Measurements from ENCODE around the gene IGSF22. TPM values are rescaled to one million over a fixed set of nuclear protein-coding genes. Genes with fewer than 3 reads are reported as not detected.

IGSF22 gene
- total RNA-seq, 1 donor from 2014 or later = not detected

DNA sequence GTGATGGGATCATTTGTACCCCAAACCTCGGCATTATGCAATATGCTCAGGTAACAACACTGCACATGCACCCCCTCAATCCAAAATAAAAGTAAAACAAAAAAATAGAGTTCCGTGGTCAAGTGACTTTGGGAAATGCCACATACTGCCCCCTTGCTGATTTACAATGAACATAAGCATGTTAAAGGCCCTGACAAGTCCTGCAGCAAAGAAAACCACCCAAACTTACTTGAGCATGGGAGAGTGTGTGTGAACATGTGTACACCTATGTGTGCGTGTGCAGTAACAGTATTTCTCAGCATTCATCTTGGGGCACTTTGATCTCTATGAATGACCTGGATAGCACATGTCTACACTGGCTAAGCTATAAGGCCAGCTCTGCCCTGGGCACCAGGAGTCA lies 15.8 kb upstream of the IGSF22 start:
- no peak for DNase-seq (ENCODE audit: extremely low spot score in 2 of 2)
- intact Hi-C loops (cut with DNase I) = no loop called here
- H3K27me3 ChIP-seq = no peaks in the 10 kb centered on the region
- TF ChIP-seq POLR2AphosphoS5 (IDR thresholded peaks at IDR 0.05; ENCODE audit: insufficient read depth in 1 of 2, low read depth in 1 of 2) (no peak), POLR2A (IDR thresholded peaks at IDR 0.05) (no peak)
- TF ChIP-seq, protein P1, sequence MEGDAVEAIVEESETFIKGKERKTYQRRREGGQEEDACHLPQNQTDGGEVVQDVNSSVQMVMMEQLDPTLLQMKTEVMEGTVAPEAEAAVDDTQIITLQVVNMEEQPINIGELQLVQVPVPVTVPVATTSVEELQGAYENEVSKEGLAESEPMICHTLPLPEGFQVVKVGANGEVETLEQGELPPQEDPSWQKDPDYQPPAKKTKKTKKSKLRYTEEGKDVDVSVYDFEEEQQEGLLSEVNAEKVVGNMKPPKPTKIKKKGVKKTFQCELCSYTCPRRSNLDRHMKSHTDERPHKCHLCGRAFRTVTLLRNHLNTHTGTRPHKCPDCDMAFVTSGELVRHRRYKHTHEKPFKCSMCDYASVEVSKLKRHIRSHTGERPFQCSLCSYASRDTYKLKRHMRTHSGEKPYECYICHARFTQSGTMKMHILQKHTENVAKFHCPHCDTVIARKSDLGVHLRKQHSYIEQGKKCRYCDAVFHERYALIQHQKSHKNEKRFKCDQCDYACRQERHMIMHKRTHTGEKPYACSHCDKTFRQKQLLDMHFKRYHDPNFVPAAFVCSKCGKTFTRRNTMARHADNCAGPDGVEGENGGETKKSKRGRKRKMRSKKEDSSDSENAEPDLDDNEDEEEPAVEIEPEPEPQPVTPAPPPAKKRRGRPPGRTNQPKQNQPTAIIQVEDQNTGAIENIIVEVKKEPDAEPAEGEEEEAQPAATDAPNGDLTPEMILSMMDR (IDR thresholded peaks at IDR 0.05) = no peak
- H3K4me3 ChIP-seq = no peak overlapping the region
- no peak overlapping the region for H3K27ac ChIP-seq
- no peaks in the 10 kb centered on the region for H3K36me3 ChIP-seq
- no peaks in the 10 kb centered on the region for H3K4me1 ChIP-seq
- no peaks in the 10 kb centered on the region for H3K9me3 ChIP-seq

DNA sequence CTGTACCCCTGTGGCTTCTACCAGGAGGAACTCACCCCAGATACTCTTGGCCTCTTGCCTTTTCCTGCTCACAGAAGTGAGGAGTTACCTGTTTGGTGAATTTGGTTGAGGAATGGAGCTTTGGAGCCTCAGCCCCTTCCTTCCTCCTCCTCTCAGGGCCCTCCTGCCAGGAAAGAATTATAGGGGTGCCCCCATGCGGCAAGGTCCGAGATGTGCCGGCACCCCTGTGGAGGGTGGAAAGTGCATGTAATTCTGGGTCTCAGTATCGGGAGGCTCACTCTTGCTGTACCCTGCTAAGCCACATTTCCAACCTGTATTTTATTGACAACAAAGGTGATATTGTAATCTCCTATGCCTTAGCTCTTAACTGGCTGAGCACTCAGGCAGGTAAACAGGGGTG lies 13.7 kb upstream of the IGSF22 start:
- intact Hi-C loops (cut with DNase I) = loop anchor here (10.0 kb wide), 1 partner anchor 625 kb away; no protein-coding TSS in a partner anchor

DNA sequence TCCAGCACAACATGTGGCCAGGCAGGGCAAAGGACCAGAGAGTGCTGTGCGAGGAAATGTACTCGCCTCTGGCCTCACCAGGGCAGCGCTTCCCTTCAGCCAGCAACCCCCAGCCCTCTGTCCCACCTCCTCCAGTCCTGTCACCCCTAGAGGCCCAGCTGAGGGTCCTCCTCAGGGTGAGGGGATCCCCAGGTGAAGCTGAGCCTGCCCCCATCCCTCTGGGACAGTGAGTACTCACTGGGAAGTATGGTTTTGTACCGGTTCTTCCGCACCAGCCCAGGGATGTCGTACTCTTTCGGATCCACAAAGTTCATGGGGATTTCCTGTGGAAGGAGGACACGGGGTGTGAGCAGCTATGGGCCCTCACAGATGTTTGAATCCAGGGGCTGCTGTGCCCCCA lies 11.7 kb upstream of the IGSF22 start:
- Histone ChIP-seq H3K27me3 (no peaks in the 10 kb centered on the region), H3K4me1 (no peaks in the 10 kb centered on the region), H3K4me3 (no peak overlapping the region), H3K36me3 (no peaks in the 10 kb centered on the region), H3K27ac (no peak overlapping the region), H3K9me3 (no peaks in the 10 kb centered on the region)
- no peak for TF ChIP-seq POLR2AphosphoS5 (IDR thresholded peaks at IDR 0.05; ENCODE audit: insufficient read depth in 1 of 2, low read depth in 1 of 2)
- TF ChIP-seq, protein P1 (IDR thresholded peaks at IDR 0.05) = no peak
- TF ChIP-seq POLR2A (IDR thresholded peaks at IDR 0.05) = no peak
- intact Hi-C loops (cut with DNase I) = loop anchor here (10.0 kb wide), 1 partner anchor 623 kb away; no protein-coding TSS in a partner anchor
- no peak for DNase-seq (ENCODE audit: extremely low spot score in 2 of 2)

More for the DNA sequence above, 13.7 kb upstream of the IGSF22 start:
- H3K9me3 ChIP-seq = no peaks in the 10 kb centered on the region
- TF ChIP-seq POLR2A (IDR thresholded peaks at IDR 0.05) (no peak), POLR2AphosphoS5 (IDR thresholded peaks at IDR 0.05; ENCODE audit: insufficient read depth in 1 of 2, low read depth in 1 of 2) (no peak)
- TF ChIP-seq, protein P1 (IDR thresholded peaks at IDR 0.05) = no peak
- no peak for DNase-seq (ENCODE audit: extremely low spot score in 2 of 2)
- no peaks in the 10 kb centered on the region for H3K27me3 ChIP-seq
- H3K4me1 ChIP-seq = no peaks in the 10 kb centered on the region
- H3K27ac ChIP-seq = no peak overlapping the region
- no peak overlapping the region for H3K4me3 ChIP-seq
- H3K36me3 ChIP-seq = no peaks in the 10 kb centered on the region

DNA sequence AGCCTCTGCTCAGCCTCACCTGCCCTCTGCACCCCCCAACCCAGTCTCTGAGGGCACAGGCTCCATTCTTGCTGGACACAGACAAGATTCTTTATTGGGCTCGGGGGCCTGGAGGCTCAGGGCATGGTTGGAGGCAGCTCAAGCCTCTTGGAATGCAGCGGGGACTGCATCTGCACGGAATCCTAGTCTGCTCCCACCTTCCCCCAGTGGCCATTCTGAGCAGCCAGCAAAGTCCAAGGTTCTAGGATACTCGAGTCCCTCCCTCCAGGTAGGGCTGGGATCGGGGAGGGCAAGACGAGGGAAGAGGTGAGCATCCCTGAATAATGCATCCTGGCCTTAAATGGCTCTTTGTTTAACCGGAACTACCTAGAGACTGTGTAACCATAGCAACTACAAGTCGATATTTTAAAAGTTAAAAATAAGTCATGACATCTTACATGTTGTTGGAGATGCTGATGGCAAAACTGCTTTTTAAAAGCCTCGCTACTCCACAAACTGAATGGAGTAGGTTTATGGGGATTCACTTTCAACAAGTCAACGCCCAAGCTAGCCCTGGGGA lies 10.7 kb upstream of the IGSF22 start:
- no peak for DNase-seq (ENCODE audit: extremely low spot score in 2 of 2)
- no peak for TF ChIP-seq POLR2A (IDR thresholded peaks at IDR 0.05)
- TF ChIP-seq POLR2AphosphoS5 (IDR thresholded peaks at IDR 0.05; ENCODE audit: insufficient read depth in 1 of 2, low read depth in 1 of 2) = no peak
- TF ChIP-seq, protein P1 (IDR thresholded peaks at IDR 0.05) = no peak
- H3K27ac ChIP-seq = no peak overlapping the region
- intact Hi-C loops (cut with DNase I) = loop anchor here (10.0 kb wide), 1 partner anchor 622 kb away; no protein-coding TSS in a partner anchor
- H3K9me3 ChIP-seq = no peaks in the 10 kb centered on the region
- H3K27me3 ChIP-seq = no peaks in the 10 kb centered on the region
- no peaks in the 10 kb centered on the region for H3K4me1 ChIP-seq
- no peak overlapping the region for H3K4me3 ChIP-seq
- H3K36me3 ChIP-seq = no peaks in the 10 kb centered on the region

DNA sequence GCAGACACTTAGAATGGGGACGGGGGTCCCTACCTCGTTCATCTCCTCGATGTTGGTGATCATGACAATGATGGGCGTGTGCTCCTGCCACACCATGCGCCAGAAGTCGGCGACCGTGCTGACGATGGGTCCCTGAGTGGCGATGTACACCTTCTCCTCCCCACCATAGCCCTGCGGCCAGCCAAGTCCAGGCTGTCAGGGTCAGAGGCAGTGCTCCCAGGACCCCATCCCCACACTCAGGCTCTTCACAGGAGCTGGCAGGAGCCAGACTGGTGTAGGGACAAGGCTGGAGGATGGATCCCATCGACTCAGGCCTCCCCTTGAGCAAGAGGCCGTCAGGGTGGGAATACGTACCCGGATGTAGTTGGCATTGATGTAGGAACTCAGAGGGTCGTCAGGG lies 7.2 kb upstream of the IGSF22 start:
- H3K9me3 ChIP-seq = no peaks in the 10 kb centered on the region
- H3K4me3 ChIP-seq = no peak overlapping the region
- TF ChIP-seq POLR2AphosphoS5 (IDR thresholded peaks at IDR 0.05; ENCODE audit: insufficient read depth in 1 of 2, low read depth in 1 of 2) (no peak), POLR2A (IDR thresholded peaks at IDR 0.05) (no peak)
- TF ChIP-seq, protein P1 (IDR thresholded peaks at IDR 0.05) = no peak
- no peak for DNase-seq (ENCODE audit: extremely low spot score in 2 of 2)
- no peak overlapping the region for H3K27ac ChIP-seq
- no peaks in the 10 kb centered on the region for H3K4me1 ChIP-seq
- H3K36me3 ChIP-seq = no peaks in the 10 kb centered on the region
- H3K27me3 ChIP-seq = no peaks in the 10 kb centered on the region
- intact Hi-C loops (cut with DNase I) = loop anchor here (10.0 kb wide), 1 partner anchor 618 kb away; no protein-coding TSS in a partner anchor
